Endothelial cell (in vitro differentiated cells): ENCODE data around the gene DCXR. TPM values are rescaled to one million over a fixed set of nuclear protein-coding genes. Genes with fewer than 3 reads are reported as not detected.

ENCODE experiments used
- DNase-seq: peaks from one replicate; pipeline ENCODE4 v3.0.0; 2021; ENCODE audit warnings: low spot score
- H3K27ac Mint-ChIP-seq: one replicate; pipeline ENCODE4 v1.8.0; 2021; ENCODE audit warnings: mixed read lengths, inconsistent platforms; ENCODE audit not compliant: unreplicated experiment
- H3K27me3 Mint-ChIP-seq: one replicate; pipeline ENCODE4 v1.8.0; 2021; ENCODE audit warnings: mild to moderate bottlenecking, moderate library complexity, mixed read lengths, inconsistent platforms; ENCODE audit not compliant: unreplicated experiment
- H3K36me3 Mint-ChIP-seq: one replicate; pipeline ENCODE4 v1.8.0; 2021; ENCODE audit warnings: mild to moderate bottlenecking, low read depth, mixed read lengths, inconsistent platforms; ENCODE audit not compliant: unreplicated experiment
- H3K4me1 Mint-ChIP-seq: one replicate; pipeline ENCODE4 v1.8.0; 2021; ENCODE audit warnings: mild to moderate bottlenecking, mixed read lengths, inconsistent platforms; ENCODE audit not compliant: unreplicated experiment
- H3K4me3 Mint-ChIP-seq: one replicate; pipeline ENCODE4 v1.8.0; 2021; ENCODE audit warnings: mild to moderate bottlenecking, mixed read lengths, inconsistent platforms; ENCODE audit not compliant: unreplicated experiment
- H3K9me3 Mint-ChIP-seq: one replicate; pipeline ENCODE4 v1.8.0; 2021; ENCODE audit warnings: mixed read lengths, inconsistent platforms; ENCODE audit not compliant: unreplicated experiment
- total RNA-seq: library from RNA; stranded (reverse); fragmentation: NEBNext Ultra II Directional; extraction: Animal tissue kit (Norgen Biotek cat#: 25700); gene quantifications from one replicate; pipeline ENCODE4 v1.2.1, GENCODE V29; 2021; ENCODE audit not compliant: unreplicated experiment
- TF ChIP-seq, protein P1 (sequence below): fragments of 200-600 bp; sonication (generic); IDR thresholded peaks from one replicate; pipeline ENCODE4 v1.5.0; 2021; ENCODE audit warnings: antibody characterized with exemption; ENCODE audit not compliant: unreplicated experiment

The DCXR gene
- total RNA-seq, 1 donor from 2014 or later: 30.8 TPM

DNA sequence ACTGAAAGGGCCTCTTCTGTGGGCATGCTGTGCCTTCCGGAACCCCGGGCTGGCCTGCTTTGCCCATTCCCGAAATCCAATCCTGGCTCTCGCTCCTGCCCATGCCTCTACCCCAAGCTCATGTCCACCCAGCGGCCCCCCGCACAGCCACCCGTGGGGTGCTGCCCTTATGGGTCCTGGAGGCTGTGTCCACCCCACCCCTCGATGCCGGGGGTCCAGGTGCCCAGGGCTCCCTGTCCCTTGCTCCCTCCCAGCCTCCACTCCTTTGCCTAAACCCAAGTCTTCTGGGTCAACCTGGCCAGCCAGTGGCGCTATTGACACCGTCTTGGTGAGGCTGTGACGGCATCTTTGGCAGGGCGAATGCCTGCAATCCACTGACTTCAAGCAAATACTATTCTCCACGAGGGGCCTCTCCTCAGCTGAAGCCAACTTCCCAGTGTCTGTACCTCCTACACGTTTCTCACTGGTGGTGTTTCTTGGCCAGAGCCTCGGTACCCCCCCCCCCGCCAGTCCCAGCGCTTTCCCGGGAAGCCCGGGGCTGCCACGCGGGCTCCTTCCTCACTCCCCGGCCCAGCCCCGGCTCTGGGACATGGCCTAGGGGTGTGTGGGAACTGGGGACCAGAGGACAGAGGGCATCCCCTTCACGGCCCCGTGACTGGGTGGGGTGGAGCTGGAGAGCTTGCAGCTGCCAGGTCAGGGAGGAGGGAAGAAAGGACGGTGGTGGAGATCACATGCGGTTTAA, 40.3 kb upstream of the DCXR start:
- Mint-ChIP-seq H3K27me3 (peaks cover 3% of the 10 kb centered on the region), H3K36me3 (peaks cover 4% of the 10 kb centered on the region), H3K27ac (peak overlapping the region; percentile 43), H3K4me1 (no peaks in the 10 kb centered on the region), H3K4me3 (no peak overlapping the region), H3K9me3 (no peaks in the 10 kb centered on the region)
- no peak for DNase-seq
- TF ChIP-seq, protein P1, sequence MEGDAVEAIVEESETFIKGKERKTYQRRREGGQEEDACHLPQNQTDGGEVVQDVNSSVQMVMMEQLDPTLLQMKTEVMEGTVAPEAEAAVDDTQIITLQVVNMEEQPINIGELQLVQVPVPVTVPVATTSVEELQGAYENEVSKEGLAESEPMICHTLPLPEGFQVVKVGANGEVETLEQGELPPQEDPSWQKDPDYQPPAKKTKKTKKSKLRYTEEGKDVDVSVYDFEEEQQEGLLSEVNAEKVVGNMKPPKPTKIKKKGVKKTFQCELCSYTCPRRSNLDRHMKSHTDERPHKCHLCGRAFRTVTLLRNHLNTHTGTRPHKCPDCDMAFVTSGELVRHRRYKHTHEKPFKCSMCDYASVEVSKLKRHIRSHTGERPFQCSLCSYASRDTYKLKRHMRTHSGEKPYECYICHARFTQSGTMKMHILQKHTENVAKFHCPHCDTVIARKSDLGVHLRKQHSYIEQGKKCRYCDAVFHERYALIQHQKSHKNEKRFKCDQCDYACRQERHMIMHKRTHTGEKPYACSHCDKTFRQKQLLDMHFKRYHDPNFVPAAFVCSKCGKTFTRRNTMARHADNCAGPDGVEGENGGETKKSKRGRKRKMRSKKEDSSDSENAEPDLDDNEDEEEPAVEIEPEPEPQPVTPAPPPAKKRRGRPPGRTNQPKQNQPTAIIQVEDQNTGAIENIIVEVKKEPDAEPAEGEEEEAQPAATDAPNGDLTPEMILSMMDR: no peak

DNA sequence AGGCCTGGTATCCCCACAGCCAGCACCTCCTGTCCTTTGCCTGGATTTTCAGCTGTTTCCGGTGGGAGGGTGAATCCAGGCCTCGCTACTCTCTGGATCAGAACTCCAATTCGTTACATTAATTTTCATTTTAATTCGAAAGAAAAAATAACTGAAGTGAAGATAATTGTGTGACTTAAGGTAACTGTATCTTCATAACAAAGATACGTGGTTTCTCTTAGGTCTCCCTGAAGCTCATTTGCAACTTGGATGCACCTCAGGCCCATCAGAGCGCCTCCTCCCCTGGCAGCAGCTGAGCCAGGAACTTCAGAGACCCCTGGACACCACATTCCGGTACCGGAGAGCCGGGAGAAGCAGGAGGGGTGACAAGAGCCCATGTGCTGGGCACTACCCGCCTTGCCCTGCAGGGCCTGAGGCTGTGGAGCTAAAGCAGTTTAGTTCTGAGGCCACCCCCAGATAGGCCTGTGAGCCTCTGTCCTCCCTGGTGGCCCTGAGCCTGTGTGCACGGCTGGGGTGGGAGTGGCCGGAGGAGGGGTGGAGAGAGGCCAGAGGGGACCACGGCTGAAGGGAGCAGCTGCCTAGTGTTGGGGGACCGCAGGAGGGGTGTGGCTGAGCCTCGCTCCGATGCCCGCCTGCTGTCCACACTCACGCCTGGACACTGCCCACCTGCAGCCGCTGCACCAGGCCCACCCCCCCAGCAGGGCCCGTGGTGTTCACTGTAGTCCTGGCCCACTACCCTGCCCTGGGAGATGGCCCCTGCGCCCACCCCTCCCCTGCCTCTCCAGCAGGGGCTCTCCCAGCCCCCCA, 39.5 kb upstream of the DCXR start:
- no peak for DNase-seq
- Mint-ChIP-seq H3K27ac (no peak overlapping the region), H3K4me3 (no peak overlapping the region), H3K27me3 (peaks cover 3% of the 10 kb centered on the region), H3K36me3 (peaks cover 4% of the 10 kb centered on the region), H3K4me1 (no peaks in the 10 kb centered on the region), H3K9me3 (no peaks in the 10 kb centered on the region)
- TF ChIP-seq, protein P1: no peak

DNA sequence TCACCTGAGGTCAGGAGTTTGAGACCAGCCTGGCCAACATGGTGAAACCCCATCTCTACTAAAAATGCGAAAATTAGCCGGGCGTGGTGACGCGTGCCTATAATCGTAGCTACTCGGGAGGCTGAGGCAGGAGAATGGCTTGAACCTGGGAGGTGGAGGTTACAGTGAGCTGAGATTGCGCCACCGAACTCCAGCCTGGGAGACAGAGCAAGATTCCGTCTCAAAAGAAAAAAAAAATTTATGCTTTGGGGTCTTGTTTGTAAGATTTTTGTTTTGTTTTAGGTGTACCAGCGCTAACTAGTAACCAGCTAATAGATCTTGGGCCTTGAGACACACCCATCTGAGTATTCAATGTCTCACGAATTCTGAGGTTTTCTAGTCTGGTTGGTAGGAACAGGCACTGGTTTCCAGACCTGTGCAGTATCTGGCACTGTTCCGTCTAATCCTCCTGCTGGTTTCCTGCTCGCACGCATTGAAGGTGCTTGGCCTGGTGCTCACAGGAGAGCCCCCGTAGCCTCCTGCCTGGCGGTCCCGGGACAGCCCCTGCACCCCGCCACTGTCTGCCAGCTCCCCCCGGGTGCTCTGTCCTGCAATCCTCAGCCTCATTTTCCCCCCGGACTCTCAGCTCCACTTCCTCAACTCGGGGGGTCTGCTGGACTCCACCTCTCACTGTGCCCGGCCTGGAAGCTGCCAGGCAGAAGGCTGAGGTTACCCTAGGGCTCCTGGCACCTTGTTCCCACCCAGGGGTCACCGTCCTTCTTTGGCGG, 38.7 kb upstream of the DCXR start:
- Mint-ChIP-seq H3K4me1 (no peaks in the 10 kb centered on the region), H3K9me3 (no peaks in the 10 kb centered on the region), H3K36me3 (peaks cover 4% of the 10 kb centered on the region), H3K27me3 (peaks cover 3% of the 10 kb centered on the region), H3K4me3 (no peak overlapping the region), H3K27ac (no peak overlapping the region)
- no peak for DNase-seq
- TF ChIP-seq, protein P1: no peak

DNA sequence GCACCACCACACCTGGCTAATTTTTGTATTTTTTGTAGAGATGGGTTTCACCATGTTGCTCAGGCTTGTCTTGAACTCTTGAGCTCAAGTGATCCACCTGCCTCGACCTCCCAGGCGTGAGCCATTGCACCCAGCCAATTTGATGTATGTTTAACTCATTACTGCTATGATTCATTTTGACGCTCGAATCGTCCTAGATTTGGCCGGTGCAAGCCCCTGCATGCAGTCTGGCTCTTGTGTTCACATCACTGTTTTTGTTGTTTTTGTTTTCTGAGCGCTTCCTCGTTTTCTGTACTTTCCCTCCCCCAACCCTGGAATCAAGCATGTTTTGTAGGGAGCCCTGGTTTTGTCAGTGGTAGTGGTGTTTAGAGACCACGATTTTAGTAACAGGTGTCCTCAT, 35.9 kb upstream of the DCXR start:
- H3K4me3 Mint-ChIP-seq: no peak overlapping the region
- H3K36me3 Mint-ChIP-seq: no peaks in the 10 kb centered on the region
- H3K27ac Mint-ChIP-seq: no peak overlapping the region
- DNase-seq: no peak
- H3K27me3 Mint-ChIP-seq: peaks cover 2% of the 10 kb centered on the region
- TF ChIP-seq, protein P1: no peak
- no peaks in the 10 kb centered on the region for H3K4me1 Mint-ChIP-seq
- H3K9me3 Mint-ChIP-seq: no peaks in the 10 kb centered on the region
